ENCODE data around the gene FAM3D.
A peak's percentile ranks its signal among the peaks of the same experiment; 100 is the strongest.

The FAM3D gene

DNA sequence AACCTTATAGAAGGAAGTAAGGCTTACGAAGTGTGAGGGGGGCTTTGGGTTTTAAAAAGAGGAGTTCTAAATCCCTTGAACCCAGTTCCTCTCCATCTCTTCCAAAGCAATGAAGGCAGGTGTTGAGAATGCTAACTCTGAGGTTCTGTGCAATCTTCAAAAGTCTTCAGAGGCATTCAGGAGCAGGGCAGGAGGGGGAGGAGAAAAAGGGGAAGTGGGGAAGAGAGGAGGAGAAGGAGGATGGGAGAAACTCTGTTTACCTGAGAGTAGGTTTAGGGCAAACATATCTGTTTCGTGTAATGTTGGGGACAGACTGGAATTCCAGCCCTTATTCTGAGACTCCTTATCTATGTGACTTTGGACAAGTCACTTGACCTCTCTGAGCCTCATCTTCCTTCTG, 36.9 kb downstream of the FAM3D start:
- Histone ChIP-seq H3K36me3 (ENCODE audit: control insufficient read depth in 2 of 2, insufficient read depth in 1 of 2, low read length in 2 of 2) (no peaks in the 10 kb centered on the region), H3K27ac (ENCODE audit: extremely low read depth, low read depth, low read length) (no peak overlapping the region), H3K9me3 (ENCODE audit: control insufficient read depth, insufficient read depth, low read depth, low read length) (no peaks in the 10 kb centered on the region), H3K4me3 (ENCODE audit: low read depth, low read length) (no peak overlapping the region), H3K4me1 (ENCODE audit: control insufficient read depth, insufficient read depth, low read length) (no peaks in the 10 kb centered on the region)
- POLR2A ChIA-PET = interaction anchor here (0.6 to 0.9 kb wide), 2 partner anchors 69 to 146 kb away, joined by 4 to 5 read pairs; no protein-coding TSS in a partner anchor
- CTCF ChIA-PET = interaction anchor here (0.6 to 9.7 kb wide), 16 partner anchors 9 to 203 kb away, joined by 3 to 159 read pairs (median 4); no protein-coding TSS in a partner anchor
- no peak for TF ChIP-seq ZNF621 (tag by site-specific recombination; IDR thresholded peaks at IDR 0.05)
- no peak for TF ChIP-seq ZNF645 (tag by site-specific recombination; IDR thresholded peaks at IDR 0.05)

- TF ChIP-seq ZNF311 (tag by site-specific recombination; IDR thresholded peaks at IDR 0.05; ENCODE audit: borderline replicate concordance) = no peak
- 0 out of 2 replicates have a peak, but pooled peaks have one; percentile 61 for TF ChIP-seq ZSCAN16 (tag by site-specific recombination; IDR thresholded peaks at IDR 0.05)
- ChIA-PET CTCF (interaction anchor here (0.5 to 9.7 kb wide), 10 partner anchors 30 to 1223 kb away, joined by 3 to 159 read pairs (median 3); no protein-coding TSS in a partner anchor), POLR2A (interaction anchor here (0.6 kb wide), 1 partner anchor 147 kb away, joined by 5 read pairs; no protein-coding TSS in a partner anchor)
- Histone ChIP-seq H3K4me3 (ENCODE audit: low read depth, low read length) (no peak overlapping the region), H3K36me3 (ENCODE audit: control insufficient read depth in 2 of 2, insufficient read depth in 1 of 2, low read length in 2 of 2) (no peaks in the 10 kb centered on the region), H3K4me1 (ENCODE audit: control insufficient read depth, insufficient read depth, low read length) (no peaks in the 10 kb centered on the region), H3K27ac (ENCODE audit: extremely low read depth, low read depth, low read length) (no peak overlapping the region), H3K9me3 (ENCODE audit: control insufficient read depth, insufficient read depth, low read depth, low read length) (no peaks in the 10 kb centered on the region)
Measured at GRCh38 chr3:58628823-58629562, 37.6 kb downstream of the FAM3D start.

- POLR2A ChIA-PET = no interaction called here
- no peak overlapping the region for H3K27ac ChIP-seq (ENCODE audit: extremely low read depth, low read depth, low read length)
- CTCF ChIA-PET = interaction anchor here (0.6 to 9.7 kb wide), 3 partner anchors 44 to 133 kb away, joined by 3 to 159 read pairs (median 3); no protein-coding TSS in a partner anchor
- H3K4me1 ChIP-seq (ENCODE audit: control insufficient read depth, insufficient read depth, low read length) = no peaks in the 10 kb centered on the region
- no peaks in the 10 kb centered on the region for H3K9me3 ChIP-seq (ENCODE audit: control insufficient read depth, insufficient read depth, low read depth, low read length)
- H3K36me3 ChIP-seq (ENCODE audit: control insufficient read depth in 2 of 2, insufficient read depth in 1 of 2, low read length in 2 of 2) = no peaks in the 10 kb centered on the region
- TF ChIP-seq, protein P1, sequence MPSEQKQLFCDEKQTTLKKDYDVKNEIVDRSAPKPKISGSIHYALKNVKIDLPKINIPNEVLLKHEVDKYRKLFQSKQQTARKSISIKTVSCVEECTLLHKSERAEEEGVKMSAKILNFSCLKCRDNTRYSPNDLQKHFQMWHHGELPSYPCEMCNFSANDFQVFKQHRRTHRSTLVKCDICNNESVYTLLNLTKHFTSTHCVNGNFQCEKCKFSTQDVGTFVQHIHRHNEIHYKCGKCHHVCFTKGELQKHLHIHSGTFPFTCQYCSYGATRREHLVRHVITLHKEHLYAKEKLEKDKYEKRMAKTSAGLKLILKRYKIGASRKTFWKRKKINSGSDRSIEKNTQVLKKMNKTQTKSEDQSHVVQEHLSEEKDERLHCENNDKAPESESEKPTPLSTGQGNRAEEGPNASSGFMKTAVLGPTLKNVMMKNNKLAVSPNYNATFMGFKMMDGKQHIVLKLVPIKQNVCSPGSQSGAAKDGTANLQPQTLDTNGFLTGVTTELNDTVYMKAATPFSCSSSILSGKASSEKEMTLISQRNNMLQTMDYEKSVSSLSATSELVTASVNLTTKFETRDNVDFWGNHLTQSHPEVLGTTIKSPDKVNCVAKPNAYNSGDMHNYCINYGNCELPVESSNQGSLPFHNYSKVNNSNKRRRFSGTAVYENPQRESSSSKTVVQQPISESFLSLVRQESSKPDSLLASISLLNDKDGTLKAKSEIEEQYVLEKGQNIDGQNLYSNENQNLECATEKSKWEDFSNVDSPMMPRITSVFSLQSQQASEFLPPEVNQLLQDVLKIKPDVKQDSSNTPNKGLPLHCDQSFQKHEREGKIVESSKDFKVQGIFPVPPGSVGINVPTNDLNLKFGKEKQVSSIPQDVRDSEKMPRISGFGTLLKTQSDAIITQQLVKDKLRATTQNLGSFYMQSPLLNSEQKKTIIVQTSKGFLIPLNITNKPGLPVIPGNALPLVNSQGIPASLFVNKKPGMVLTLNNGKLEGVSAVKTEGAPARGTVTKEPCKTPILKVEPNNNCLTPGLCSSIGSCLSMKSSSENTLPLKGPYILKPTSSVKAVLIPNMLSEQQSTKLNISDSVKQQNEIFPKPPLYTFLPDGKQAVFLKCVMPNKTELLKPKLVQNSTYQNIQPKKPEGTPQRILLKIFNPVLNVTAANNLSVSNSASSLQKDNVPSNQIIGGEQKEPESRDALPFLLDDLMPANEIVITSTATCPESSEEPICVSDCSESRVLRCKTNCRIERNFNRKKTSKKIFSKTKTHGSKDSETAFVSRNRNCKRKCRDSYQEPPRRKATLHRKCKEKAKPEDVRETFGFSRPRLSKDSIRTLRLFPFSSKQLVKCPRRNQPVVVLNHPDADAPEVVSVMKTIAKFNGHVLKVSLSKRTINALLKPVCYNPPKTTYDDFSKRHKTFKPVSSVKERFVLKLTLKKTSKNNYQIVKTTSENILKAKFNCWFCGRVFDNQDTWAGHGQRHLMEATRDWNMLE (tag by site-specific recombination; conservative IDR thresholded peaks at IDR 0.05; ENCODE audit: low read depth) = no peak
- TF ChIP-seq IKZF3 (tag by site-specific recombination; IDR thresholded peaks at IDR 0.05) (no peak), GFI1B (tag by site-specific recombination; IDR thresholded peaks at IDR 0.05) (no peak), ZNF211 (tag by site-specific recombination; IDR thresholded peaks at IDR 0.05; ENCODE audit: low read depth) (no peak), FEZF1 (tag by site-specific recombination; IDR thresholded peaks at IDR 0.05) (no peak), ZNF114 (tag by site-specific recombination; IDR thresholded peaks at IDR 0.05) (no peak), ZNF791 (tag by site-specific recombination; IDR thresholded peaks at IDR 0.05) (no peak), REST (tag by site-specific recombination; IDR thresholded peaks at IDR 0.05) (no peak), ZNF501 (tag by site-specific recombination; IDR thresholded peaks at IDR 0.05) (no peak), ZNF530 (tag by site-specific recombination; IDR thresholded peaks at IDR 0.05; ENCODE audit: low read depth) (no peak), PRDM1 (tag by site-specific recombination; IDR thresholded peaks at IDR 0.05) (no peak), SP2 (tag by site-specific recombination; IDR thresholded peaks at IDR 0.05) (no peak)
- TF ChIP-seq, protein P2, sequence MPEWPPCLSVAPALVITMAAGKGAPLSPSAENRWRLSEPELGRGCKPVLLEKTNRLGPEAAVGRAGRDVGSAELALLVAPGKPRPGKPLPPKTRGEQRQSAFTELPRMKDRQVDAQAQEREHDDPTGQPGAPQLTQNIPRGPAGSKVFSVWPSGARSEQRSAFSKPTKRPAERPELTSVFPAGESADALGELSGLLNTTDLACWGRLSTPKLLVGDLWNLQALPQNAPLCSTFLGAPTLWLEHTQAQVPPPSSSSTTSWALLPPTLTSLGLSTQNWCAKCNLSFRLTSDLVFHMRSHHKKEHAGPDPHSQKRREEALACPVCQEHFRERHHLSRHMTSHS (tag by site-specific recombination; IDR thresholded peaks at IDR 0.05) = no peak
- no peak overlapping the region for H3K4me3 ChIP-seq (ENCODE audit: low read depth, low read length)
Measured at GRCh38 chr3:58627941-58628340, 38.6 kb downstream of the FAM3D start.
